K562 (cell line): ENCODE data around the gene RING1. TPM values are rescaled to one million over a fixed set of nuclear protein-coding genes. Genes with fewer than 3 reads are reported as not detected.
A peak's percentile ranks its signal among the peaks of the same experiment; 100 is the strongest.

Experiments used
- CBX3 ChIP-seq, 2 experiments: IDR thresholded peaks; 1 replicate in 1 of 2; 2 replicates in 1 of 2; pipeline ENCODE4 v1.6.1; 2012; ENCODE audit warnings: inconsistent platforms in 2 of 2, low read length in 2 of 2, borderline replicate concordance in 1 of 2, control low read depth in 1 of 2
- E4F1 ChIP-seq: fragments of 250-450 bp; sonication (Bioruptor Pico); IDR thresholded peaks from 2 replicates; pipeline ENCODE4 v1.5.0; 2021; ENCODE audit warnings: mild to moderate bottlenecking, borderline replicate concordance
- FOXK2 ChIP-seq, 2 experiments: fragments of 450-650 bp; IDR thresholded peaks in 1 of 2; conservative IDR thresholded peaks in 1 of 2; 2 replicates each; pipeline ENCODE4 v1.6.1; 2016; ENCODE audit warnings: low read depth in 2 of 2, mild to moderate bottlenecking in 1 of 2
- KDM4B ChIP-seq, 2 experiments: fragments of 450-650 bp in 1 of 2; sonication (generic) in 1 of 2; IDR thresholded peaks; 2 replicates each; pipeline ENCODE4 v1.6.1; 2016 to 2017; ENCODE audit warnings: borderline replicate concordance in 2 of 2, antibody characterized with exemption in 1 of 2, low read depth in 1 of 2, mild to moderate bottlenecking in 1 of 2
- LARP7 ChIP-seq: fragments of 450-650 bp; IDR thresholded peaks from 2 replicates; pipeline ENCODE4 v1.6.1; 2016
- MGA ChIP-seq: fragments of 450-650 bp; IDR thresholded peaks from 2 replicates; pipeline ENCODE4 v1.6.1; 2016; ENCODE audit warnings: mild to moderate bottlenecking, moderate library complexity
- MTA1 ChIP-seq: fragments of 450-650 bp; IDR thresholded peaks from 2 replicates; pipeline ENCODE4 v1.6.1; 2017; ENCODE audit warnings: borderline replicate concordance
- STAT5B ChIP-seq: fragments of 250-450 bp; sonication (Bioruptor Pico); IDR thresholded peaks from 2 replicates; pipeline ENCODE4 v1.8.0; 2021; ENCODE audit warnings: mild to moderate bottlenecking, inconsistent platforms
- ZNF316 ChIP-seq: fragments of 450-650 bp; IDR thresholded peaks from 2 replicates; pipeline ENCODE4 v1.6.1; 2016
- ZNF512 ChIP-seq: IDR thresholded peaks from 2 replicates; pipeline ENCODE4 v1.6.1; 2016; ENCODE audit warnings: missing genetic modification characterization, missing compliant biosample characterization
- ZNF644 ChIP-seq: fragments of 200-800 bp; sonication (Bioruptor generic); IDR thresholded peaks from 2 replicates; pipeline ENCODE4 v1.6.1; 2016; ENCODE audit warnings: low read depth, missing genetic modification characterization, missing compliant biosample characterization
- polyA plus RNA-seq, 8 experiments: library from polyadenylated mRNA; depleted of rRNA in 4 of 8; stranded (reverse) in 5 of 8; unstranded in 3 of 8; fragments of >200 nt; fragmentation: Nextera tagmentation in 2 of 8; fragmentation: Illumina TruSeq in 1 of 8; extraction: Ambion mirVana in 2 of 8; extraction: Trizol in 1 of 8; gene quantifications; 2 replicates each; pipeline versions ENCODE4 v1.2.1 to v1.2.3, GENCODE V29; 2011 to 2014; ENCODE audit warnings: inconsistent platforms in 1 of 8, missing spikeins in 1 of 8
- total RNA-seq, 7 experiments: library from RNA; depleted of rRNA in 6 of 7; stranded (reverse); fragments of >200 nt in 6 of 7; fragmentation: Illumina TruSeq in 2 of 7; extraction: Trizol in 2 of 7; gene quantifications; 2 replicates each; pipeline versions ENCODE4 v1.2.1 to v1.2.3, GENCODE V29; 2011 to 2021; ENCODE audit warnings: low replicate concordance in 1 of 7

The RING1 gene
- total and polyA plus RNA-seq, 9 of the 15 experiments (the other 6 are each of a cell fraction or from before 2014, with no cell fraction given), result 4.2 to 59.1 (median 36.9) TPM

DNA sequence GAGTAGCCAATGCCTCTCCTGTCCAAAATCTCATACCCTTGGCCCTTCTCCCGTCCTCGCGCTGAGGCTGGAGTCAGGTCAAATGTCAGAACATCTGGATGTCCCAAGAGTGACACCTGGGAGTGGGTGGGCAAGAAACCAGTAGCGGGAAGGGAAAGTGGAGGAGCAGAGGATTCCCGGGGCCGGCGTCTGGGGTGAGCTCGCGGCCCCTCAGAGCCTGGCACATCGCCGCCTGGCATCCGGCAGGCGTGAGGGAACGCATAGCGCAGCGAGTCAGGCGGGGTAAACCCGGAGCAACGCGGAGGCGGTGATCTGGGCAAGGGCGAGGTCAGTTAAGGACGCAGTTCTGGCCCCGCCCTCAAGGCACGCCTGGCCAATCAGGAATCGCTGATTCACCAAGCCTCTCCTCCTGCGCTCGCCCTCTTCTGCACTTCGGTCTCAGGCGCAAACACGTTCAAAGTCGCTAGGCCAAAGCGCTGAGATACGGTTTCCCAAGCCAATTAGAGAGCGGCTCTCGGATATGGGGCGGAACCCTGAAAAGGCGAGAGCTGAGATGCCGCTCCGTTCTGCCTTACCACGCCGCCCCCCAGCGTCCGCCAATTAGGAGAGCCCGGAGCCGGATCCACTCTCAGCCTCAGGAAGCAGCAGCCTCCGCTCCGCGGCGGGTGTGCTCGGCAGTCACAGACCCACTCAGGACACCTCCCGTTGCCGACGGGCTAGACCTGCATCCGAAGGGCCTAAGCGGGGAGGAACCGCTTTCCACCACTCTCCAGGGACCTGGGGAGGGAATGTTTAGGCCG is 40.8 kb downstream of the RING1 start (continued):
- TF ChIP-seq E4F1 (CRISPR knock-in tag), result no peak
- TF ChIP-seq ZNF316, result peak; percentile 97
- TF ChIP-seq MGA, result peak; percentile 56; the same call in 1 of the 2 replicates
- TF ChIP-seq KDM4B (IDR thresholded peaks at IDR 0.05; ENCODE audit: borderline replicate concordance in 2 of 2, low read depth in 1 of 2), result no peak
- 0 out of 2 replicates have a peak, but pooled peaks have one; percentile 16 for TF ChIP-seq MTA1
- TF ChIP-seq FOXK2 (conservative IDR thresholded peaks at IDR 0.05 in 1 of 2, IDR thresholded peaks at IDR 0.05 in 1 of 2; ENCODE audit: low read depth in 2 of 2), result no peak; a peak in 2 of 4 replicates
- no peak for TF ChIP-seq ZNF512 (tag)
- no peak for TF ChIP-seq STAT5B (CRISPR knock-in tag)
- peak in 1 of 2 experiments; percentile 7; a peak in 1 of 3 replicates for TF ChIP-seq CBX3 (IDR thresholded peaks at IDR 0.05; ENCODE audit: borderline replicate concordance in 1 of 2, low read length in 2 of 2)
- TF ChIP-seq LARP7, result 0 out of 2 replicates have a peak, but pooled peaks have one; percentile 40
- no peak for TF ChIP-seq ZNF644 (tag)
